ENCODE results near the gene NOTCH2.
"Not testable (repeated sequence)": the region's sequence is repeated elsewhere in the genome, so short reads cannot be mapped to it uniquely, and the experiment has no call there.

NOTCH2 gene

GRCh38 chr1:120069067-120069919 is at the start of gene NOTCH2:
Gene NOTCH2 (minus strand): TSS chr1:120069662. CDS start chr1:120069406, 256 bp downstream.
- DNase-seq, result not testable (repeated sequence)

- not testable (repeated sequence) for DNase-seq
These were observed 48.1 kb upstream of the NOTCH2 start for GRCh38 chr1:120117371-120118177.

- DNase-seq, result not testable (repeated sequence)
These were observed 46.6 kb upstream of the NOTCH2 start for GRCh38 chr1:120116094-120116493.

DNA sequence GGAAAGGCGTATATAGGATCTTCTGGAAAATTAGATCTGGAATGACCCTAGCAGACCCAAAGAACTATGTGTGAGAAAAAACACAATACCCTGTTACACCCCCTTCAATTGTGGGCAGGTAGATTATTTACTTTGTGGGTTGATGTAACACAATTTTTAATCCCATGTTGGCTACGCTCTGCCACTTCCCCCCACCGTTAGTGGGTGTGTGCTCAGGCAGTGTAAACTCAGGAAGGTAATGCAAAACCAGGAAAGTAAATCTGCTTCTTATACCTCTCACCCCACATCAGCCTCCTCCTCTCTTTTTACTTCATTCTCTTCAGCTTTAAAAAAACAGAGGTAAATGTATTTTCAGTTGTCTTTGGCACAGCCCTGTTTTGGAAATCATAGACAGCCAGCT is 43.7 kb upstream of the NOTCH2 start:
- not testable (repeated sequence) for DNase-seq

GRCh38 chr1:120112212-120112611 is 42.8 kb upstream of the NOTCH2 start:
- DNase-seq, result not testable (repeated sequence)

- not testable (repeated sequence) for DNase-seq
These were observed 42.3 kb upstream of the NOTCH2 start for GRCh38 chr1:120111771-120112170.

GRCh38 chr1:120111008-120111407 is 41.5 kb upstream of the NOTCH2 start:
- DNase-seq, result not testable (repeated sequence)

DNA sequence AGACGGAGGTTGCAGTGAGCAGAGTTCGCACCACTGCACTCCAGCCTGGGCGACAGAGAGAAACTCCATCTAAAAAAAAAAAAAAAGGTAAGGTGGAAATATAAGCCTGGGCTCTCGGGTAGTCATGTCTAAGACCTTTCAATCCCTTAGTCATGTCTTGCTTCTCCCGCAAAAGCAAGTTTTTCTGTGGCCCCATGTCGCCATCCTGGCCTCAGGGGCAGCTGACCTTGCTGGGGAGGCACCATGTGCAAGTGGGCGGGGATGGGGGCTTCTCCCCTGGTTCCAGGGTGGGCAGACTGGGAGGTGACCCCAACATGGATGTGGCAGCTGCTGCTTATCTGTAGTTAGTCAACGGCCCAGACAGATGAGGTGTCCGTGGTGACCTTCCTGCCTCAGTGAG is 40.2 kb upstream of the NOTCH2 start:
- not testable (repeated sequence) for DNase-seq

DNA sequence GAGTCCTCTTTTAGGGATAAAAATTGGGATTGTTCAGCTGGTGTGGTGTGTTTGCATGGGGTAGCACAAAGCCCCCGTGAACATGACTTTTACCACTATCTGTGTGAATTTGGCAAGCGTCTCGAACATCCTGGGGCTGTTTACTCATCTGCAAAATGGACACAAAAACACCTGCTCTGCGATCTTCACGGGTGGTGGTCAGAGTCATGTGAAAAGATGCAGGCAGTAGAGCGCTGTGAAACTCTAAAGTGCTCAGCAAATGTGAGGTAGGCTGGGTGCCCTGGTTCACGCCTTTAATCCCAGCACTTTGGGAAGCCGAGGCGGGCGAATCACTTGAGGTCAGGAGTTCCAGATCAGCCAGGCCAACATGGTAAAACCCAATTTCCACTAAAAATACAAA is 39.7 kb upstream of the NOTCH2 start:
- not testable (repeated sequence) for DNase-seq

DNA sequence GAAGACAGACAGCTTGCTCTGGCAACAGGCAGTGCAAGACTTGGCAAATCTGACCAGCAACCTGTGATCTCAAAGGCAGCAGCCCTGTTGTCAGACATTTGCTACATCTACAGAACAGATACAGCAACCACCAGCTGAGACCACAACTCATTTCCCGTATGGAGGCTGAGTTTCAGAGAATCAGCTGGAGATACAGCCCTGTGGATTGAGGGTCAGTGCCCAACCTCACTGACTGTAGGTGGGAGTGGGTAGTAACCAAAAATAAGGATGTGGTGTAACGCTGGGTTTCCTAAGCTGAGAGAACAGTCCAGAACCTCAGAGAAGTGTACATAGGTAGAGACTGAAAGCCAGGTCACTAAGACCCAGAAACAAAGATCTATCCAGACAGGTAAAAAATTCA is 35.8 kb upstream of the NOTCH2 start:
- not testable (repeated sequence) for DNase-seq

GRCh38 chr1:120103768-120104167 is 34.3 kb upstream of the NOTCH2 start:
- not testable (repeated sequence) for DNase-seq

DNA sequence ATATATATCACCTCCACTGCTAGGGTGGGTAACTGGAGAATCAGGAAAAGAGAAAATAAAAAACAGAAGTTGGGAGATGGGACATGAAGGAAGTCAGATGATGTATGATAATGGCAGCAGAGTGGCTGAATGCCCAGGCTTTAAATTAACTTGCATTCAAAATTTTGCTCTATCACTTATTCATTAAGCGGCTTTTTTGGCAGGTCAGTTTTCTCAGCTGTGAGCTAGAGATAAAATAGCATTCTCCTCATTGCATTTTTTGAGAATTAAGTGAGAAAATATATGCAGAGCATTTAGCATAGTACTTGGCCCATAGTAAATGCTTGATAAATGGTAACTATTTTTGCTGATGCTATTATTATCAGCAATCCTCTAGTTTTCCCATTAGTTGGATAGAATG is 32.1 kb upstream of the NOTCH2 start:
- DNase-seq, result not testable (repeated sequence)

DNA sequence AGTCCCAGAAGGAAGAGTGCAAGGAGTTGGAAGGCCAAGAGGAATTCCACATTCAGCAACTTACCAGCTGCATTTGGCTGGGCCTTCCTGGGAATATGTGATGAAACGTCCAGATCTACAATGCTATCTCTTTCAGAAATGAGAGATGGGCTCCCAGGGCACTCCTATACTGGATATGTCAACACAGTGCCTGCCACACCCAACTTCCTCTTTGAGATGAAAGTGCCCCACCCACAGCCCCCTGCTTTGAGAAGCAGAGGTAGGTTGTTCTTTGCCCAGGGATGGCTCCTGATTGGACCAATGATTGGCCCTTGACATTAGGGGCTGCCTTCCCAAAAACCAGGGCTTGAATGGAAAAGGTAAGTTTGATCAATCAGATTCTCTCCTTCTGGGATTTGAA is 31.1 kb upstream of the NOTCH2 start:
- not testable (repeated sequence) for DNase-seq

- not testable (repeated sequence) for DNase-seq
These were observed 29.7 kb upstream of the NOTCH2 start for GRCh38 chr1:120098986-120099759.

GRCh38 chr1:120096981-120097545 is 27.6 kb upstream of the NOTCH2 start:
- DNase-seq, result not testable (repeated sequence)

GRCh38 chr1:120093548-120094181 is 24.2 kb upstream of the NOTCH2 start:
- DNase-seq, result not testable (repeated sequence)

GRCh38 chr1:120092232-120093218 is 23.1 kb upstream of the NOTCH2 start:
- DNase-seq, result not testable (repeated sequence)

DNA sequence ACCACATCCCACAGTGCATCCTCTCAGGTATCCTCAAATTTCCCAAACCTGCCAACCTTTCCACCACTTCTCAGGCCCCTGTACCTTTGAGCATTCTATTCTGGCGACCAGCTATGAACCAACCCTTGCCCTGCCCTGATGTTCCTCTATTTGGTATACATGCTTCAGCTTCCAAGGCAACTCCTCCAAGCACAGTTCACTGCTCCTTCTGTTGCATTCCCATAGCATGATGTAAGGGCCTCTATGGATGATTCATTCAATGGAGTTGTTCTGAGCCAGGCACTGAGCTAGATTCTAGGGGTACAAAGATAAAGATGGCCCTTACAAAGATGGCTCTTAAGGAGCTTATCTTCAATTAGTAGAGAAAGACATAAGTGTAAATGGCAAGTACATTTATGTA is 21.4 kb upstream of the NOTCH2 start:
- DNase-seq, result not testable (repeated sequence)

GRCh38 chr1:120087959-120088358 is 18.5 kb upstream of the NOTCH2 start:
- not testable (repeated sequence) for DNase-seq

DNA sequence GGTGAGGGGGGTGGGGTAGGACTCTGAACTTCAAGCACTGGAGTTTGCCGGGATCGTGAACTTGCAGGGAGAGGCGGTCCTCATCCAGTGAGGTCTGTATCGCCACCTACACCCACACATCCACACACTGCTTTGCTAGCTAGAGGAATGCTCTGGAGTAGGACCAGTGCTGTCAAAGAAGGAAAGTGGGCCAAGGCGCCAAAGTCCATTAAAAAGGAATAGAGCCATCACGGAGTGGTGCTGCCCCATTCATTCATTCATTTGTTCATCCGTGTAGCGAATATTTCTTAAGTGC is 405 bp upstream of the NOTCH2 start:
- not testable (repeated sequence) for DNase-seq

DNA sequence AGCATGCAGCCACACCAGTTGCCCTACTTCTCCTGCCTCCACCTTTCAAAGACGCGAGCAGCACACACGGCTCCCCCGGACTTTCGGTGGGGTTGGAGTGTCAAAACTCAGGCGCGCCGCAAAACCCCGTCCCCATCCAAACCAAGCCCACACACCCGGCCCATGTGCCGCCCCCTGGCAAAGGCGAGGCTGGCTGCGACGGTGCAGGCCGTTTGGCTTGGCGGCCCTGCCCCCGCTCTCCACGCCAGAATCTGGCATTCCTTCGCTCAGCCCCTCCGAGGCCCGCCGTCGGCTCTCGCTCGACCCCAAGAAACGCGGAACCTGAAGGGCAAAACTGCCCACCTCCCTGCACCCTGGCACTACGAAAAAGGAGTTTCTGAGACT is 787 bp downstream of the NOTCH2 start:
- not testable (repeated sequence) for DNase-seq

Data from SIG-M5 (cell line).